Measurements from ENCODE around the gene PPA2. TPM values are rescaled to one million over a fixed set of nuclear protein-coding genes. Genes with fewer than 3 reads are reported as not detected.

PPA2 gene
- total RNA-seq, 1 donor from 2014 or later: 118 TPM

- H3K27ac ChIP-seq: no peak overlapping the region
- no peaks in the 10 kb centered on the region for H3K9me3 ChIP-seq
- peaks cover 0 to 13% of the 10 kb centered on the region in 2 donors for H3K36me3 ChIP-seq
- H3K4me3 ChIP-seq: no peak overlapping the region
- TF ChIP-seq POLR2A (IDR thresholded peaks at IDR 0.05): no peak
- no peak for TF ChIP-seq POLR2AphosphoS5 (IDR thresholded peaks at IDR 0.05; ENCODE audit: insufficient read depth in 1 of 2, low read depth in 1 of 2)
- TF ChIP-seq CTCF (IDR thresholded peaks at IDR 0.05): no peak
- no peaks in the 10 kb centered on the region for H3K27me3 ChIP-seq
- DNase-seq (ENCODE audit: extremely low spot score in 2 of 2): no peak
- no peaks in the 10 kb centered on the region for H3K4me1 ChIP-seq
- intact Hi-C loops (cut with DNase I): no loop called here
These were observed 20.2 kb downstream of the PPA2 start for GRCh38 chr4:105453550-105454205.

GRCh38 chr4:105451346-105451745 is 22.5 kb downstream of the PPA2 start:
- H3K36me3 ChIP-seq: peaks cover 0 to 13% of the 10 kb centered on the region in 2 donors
- no peaks in the 10 kb centered on the region for H3K27me3 ChIP-seq
- intact Hi-C loops (cut with DNase I): no loop called here
- no peak for DNase-seq (ENCODE audit: extremely low spot score in 2 of 2)
- TF ChIP-seq POLR2AphosphoS5 (IDR thresholded peaks at IDR 0.05; ENCODE audit: insufficient read depth in 1 of 2, low read depth in 1 of 2) (no peak), CTCF (IDR thresholded peaks at IDR 0.05) (no peak), POLR2A (IDR thresholded peaks at IDR 0.05) (no peak)
- H3K27ac ChIP-seq: no peak overlapping the region
- H3K4me3 ChIP-seq: no peak overlapping the region
- no peaks in the 10 kb centered on the region for H3K4me1 ChIP-seq
- H3K9me3 ChIP-seq: no peaks in the 10 kb centered on the region

- Histone ChIP-seq H3K4me3 (no peak overlapping the region), H3K27me3 (no peaks in the 10 kb centered on the region), H3K9me3 (no peaks in the 10 kb centered on the region), H3K27ac (no peak overlapping the region), H3K36me3 (peaks cover 0 to 63% of the 10 kb centered on the region in 2 donors), H3K4me1 (no peaks in the 10 kb centered on the region)
- DNase-seq (ENCODE audit: extremely low spot score in 2 of 2): no peak
- no peak for TF ChIP-seq POLR2A (IDR thresholded peaks at IDR 0.05)
- no peak for TF ChIP-seq POLR2AphosphoS5 (IDR thresholded peaks at IDR 0.05; ENCODE audit: insufficient read depth in 1 of 2, low read depth in 1 of 2)
- no peak for TF ChIP-seq CTCF (IDR thresholded peaks at IDR 0.05)
- intact Hi-C loops (cut with DNase I): no loop called here
These were observed 33.0 kb downstream of the PPA2 start for GRCh38 chr4:105440890-105441289.

GRCh38 chr4:105437637-105438036 is 36.2 kb downstream of the PPA2 start:
- intact Hi-C loops (cut with DNase I): no loop called here

More at GRCh38 chr4:105437637-105438036, 36.2 kb downstream of the PPA2 start:
- Histone ChIP-seq H3K9me3 (no peaks in the 10 kb centered on the region), H3K4me1 (no peaks in the 10 kb centered on the region), H3K27me3 (no peaks in the 10 kb centered on the region), H3K36me3 (peaks cover 0 to 62% of the 10 kb centered on the region in 2 donors), H3K4me3 (no peak overlapping the region), H3K27ac (no peak overlapping the region)
- TF ChIP-seq CTCF (IDR thresholded peaks at IDR 0.05): no peak
- no peak for DNase-seq (ENCODE audit: extremely low spot score in 2 of 2)

Measured in vagina (tissue), 2 donors.